Measurements from ENCODE around the gene PLXND1.
"Not testable (repeated sequence)": the region's sequence is repeated elsewhere in the genome, so short reads cannot be mapped to it uniquely, and the experiment has no call there.

PLXND1 gene

DNA sequence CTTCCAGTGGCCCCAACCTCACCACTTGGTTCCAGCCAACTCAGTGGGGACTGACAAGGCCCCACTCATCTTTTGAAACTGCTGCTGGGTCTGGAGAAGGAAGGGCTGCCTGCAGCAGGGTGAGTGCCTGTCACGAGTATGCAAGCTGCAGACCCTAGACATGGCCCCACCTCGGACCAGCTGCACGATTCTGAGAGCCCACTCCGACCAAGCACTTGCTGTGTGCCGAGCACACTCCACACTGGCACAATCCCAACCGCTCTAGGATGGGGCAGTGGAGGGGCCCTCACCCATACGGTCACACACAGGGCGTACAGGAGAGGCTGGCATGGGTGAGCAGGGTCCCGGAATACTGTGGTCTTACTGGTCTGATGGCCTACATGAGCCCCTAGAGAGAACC, 8.0 kb upstream of the PLXND1 start:
- DNase-seq (ENCODE audit: low read depth in 2 of 2): no peak

DNA sequence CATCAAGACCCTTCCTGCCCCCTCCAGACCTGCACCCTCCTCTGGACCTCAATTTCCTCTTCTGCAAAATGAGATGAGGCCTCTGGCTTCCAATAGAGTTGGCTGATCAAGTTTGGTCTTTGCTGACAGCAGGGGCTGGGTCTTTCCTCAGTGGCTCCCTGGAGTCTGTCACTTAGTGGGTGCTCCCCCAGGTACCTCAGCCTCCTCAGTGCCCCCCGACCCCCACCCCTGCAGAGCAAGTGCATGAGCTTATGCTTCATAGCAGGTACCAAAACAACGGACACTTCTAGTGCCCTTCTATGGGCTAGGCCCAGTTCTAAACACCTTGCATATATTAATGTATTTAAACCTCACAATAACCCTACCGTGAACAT, 6.9 kb upstream of the PLXND1 start:
- DNase-seq (ENCODE audit: low read depth in 2 of 2): no peak

DNA sequence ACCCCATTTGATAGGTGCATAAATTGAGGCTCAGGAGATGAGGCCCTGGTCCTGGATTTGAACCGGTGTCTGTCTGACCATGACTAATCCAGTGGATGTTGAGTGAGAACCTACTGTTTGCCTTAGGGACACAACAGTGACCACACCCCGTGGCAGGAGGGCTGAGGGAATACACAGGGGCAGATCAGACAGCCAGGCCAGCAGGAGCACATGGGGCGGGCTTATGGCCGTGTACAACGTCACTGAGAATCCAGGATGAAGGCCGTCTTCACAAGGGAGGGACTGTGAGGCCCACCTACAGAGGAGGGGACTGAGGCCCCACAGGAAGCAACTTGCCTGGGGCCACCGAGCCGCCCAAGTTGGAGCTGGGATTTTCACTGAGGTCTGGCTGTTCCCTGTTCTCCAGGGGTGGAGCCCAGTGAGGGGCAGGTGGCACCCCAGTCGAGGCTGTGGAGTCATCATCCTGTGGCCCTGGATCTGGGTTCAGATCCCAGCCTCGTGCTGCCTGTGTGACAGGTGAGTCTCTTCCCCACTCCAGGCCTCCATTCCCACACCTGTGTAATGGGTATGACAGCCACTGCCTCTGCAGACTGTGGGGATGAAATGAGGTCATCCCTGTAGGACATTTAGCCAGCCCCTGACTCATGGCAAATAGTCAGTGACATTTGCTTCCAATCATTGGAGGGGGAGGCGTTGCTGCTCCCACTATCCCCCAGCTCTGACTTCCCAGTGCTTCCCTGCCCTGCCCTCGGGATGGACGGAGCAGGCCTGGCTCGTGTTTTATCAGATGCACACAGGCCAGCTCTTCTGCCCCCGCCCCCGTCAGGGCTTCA, 6.3 kb upstream of the PLXND1 start:
- DNase-seq (ENCODE audit: low read depth in 2 of 2): no peak

DNA sequence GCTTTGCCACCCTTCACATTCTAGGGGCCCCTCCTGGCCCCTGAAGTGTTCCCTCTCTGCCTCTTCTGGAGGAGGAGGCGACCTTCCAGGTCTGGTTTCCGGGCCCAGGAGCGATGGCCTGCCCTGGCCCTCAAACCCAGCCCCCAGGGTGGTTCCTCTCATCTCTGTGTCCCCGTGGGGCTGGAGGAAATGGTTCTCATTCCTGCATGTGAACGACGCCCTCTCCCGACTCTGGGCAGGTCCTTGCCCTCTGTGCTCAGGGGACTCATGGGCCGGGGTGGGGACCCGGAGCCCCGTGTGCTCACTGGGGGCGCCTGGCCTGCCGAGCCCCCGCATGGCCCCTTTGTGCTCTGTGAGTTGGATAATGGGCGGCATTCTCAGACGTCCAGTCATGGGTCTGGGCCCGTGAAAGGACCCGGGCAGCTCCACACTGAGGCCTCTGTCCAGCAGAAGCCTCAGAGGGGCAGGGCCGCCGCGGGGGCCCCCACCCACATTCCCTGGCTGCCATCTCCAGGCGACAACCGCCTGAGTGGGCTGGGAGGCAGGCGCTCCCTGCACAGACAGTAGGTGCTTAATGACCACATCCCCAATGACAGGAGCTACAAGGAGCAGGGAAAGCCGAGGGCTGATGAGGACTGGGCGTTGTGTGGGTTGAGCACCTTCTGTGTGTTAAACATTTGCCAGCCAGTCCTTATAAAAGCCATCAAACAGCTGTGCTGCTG, 5.5 kb upstream of the PLXND1 start:
- DNase-seq (ENCODE audit: low read depth in 2 of 2): no peak

DNA sequence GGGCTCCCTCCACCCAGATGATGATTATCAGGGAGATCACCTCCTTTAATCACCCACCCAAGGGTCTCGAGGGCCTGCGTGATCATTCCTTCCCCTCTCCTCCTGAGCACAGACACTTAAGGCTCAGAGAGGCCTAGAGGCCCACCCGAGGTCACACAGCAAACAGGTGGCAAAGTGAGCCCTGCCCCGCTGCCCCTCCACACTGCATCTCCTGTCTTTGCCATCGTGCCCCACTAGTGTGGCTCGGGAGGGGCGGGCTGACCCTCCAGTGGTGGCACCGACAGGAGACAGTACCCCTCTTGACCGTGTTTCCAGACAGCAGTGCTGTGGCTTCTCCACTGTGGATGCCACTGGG, 4.9 kb upstream of the PLXND1 start:
- no peak for DNase-seq (ENCODE audit: low read depth in 2 of 2)

DNA sequence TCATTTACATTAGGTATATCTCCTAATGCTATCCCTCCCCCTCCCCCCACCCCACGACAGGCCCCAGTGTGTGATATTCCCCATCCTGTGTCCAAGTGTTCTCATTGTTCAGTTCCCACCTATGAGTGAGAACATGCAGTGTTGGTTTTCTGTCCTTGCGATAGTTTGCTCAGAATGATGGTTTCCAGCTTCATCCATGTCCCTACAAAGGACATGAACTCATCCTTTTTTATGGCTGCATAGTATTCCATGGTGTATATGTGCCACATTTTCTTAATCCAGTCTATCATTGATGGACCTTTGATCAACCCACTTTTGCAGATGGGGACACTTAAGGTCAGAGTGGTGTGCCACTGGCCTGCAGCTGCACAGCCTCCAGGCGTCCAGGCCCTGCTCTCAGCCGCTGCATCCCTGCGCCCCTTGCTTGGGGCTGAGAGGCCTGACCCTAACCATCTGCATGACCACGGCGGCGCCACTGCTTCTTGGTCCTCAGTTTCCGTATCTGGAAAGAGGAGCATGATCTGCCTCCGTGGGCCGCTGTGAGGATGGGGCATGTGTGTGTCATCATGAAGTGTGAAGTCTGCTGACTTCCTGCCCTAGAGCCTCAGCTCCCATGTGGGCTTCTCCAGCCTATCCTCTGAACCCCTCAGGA, 4.4 kb upstream of the PLXND1 start:
- not testable (repeated sequence) for DNase-seq (ENCODE audit: low read depth in 2 of 2)

DNA sequence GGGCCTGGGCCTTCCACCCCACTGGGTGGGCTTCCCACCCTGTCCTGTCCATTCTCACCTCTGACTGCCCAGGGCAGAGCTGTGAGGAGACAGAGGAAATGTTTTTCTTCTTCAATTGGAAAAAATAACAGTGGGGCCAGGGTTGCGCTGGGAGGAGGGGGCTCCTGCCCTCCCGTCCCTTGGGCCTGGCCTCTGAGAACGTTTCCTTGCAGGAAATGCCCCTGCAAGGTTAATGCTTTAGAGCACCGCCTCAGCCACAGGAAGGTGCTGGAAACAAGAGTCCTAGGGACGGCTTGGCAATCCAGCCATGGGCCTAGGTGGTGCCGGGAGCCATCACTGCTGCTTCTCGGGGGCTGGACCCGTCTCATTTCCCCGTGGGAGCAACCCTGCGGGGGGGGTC, 3.8 kb upstream of the PLXND1 start:
- DNase-seq (ENCODE audit: low read depth in 2 of 2): no peak

DNA sequence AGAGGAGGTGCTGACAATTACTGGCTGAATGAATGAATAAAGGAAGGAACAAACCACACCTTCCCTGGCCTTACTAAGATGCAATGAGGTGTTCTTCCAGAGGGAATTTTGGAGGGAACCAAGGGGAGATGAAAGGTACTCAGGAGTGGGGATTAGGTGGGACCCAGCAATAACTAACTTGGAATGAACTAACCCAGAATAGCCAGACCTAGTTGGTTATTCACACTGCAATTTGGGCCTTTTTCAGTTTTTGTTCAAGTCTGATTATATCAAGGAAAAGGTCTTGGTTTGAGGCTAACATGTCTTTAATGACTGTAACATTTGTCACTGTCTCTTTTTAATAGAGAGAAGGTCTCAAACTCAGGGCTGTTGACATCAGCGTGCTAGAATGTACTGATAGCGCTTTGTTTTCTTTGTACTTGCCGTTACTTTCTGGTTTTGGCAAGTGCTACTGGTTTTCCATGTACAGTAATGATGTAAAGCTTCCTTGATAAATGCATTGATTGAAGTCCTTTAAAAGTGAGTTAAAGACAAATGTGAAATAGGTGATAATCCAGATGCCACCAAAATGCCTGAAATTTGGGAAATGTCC, 3.2 kb upstream of the PLXND1 start:
- no peak for DNase-seq (ENCODE audit: low read depth in 2 of 2)

DNA sequence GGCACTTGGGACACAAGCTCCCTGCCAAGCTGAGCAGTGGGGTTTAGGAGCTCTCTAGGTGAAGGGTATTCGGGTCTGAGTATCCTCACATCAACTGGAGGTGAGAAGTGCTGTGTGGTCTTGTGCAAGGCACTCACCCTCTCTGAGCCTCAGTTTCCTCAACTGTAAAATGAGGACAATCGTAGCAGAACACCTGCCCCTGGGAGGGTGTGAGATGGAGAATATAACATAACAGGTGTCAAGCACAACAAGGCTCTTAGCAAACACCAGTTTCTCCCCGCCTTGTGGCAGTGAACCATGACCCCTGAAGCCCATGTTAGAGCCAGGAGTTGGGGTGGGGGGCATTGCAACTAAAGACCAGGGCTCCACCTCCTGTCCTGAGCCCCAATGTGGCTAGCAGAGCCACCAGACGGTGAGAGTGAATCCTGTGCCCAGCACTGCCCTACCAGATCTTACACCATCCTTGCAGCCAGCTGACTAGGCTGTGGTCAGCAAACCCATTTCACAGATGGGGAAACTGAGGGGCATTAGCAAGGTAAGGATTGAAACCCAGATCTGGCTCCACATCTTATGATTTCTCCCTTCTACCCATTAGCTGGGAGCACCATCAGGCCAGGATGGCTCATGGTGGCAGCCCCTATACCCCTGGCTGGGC, 2.6 kb upstream of the PLXND1 start:
- DNase-seq (ENCODE audit: low read depth in 2 of 2): no peak

DNA sequence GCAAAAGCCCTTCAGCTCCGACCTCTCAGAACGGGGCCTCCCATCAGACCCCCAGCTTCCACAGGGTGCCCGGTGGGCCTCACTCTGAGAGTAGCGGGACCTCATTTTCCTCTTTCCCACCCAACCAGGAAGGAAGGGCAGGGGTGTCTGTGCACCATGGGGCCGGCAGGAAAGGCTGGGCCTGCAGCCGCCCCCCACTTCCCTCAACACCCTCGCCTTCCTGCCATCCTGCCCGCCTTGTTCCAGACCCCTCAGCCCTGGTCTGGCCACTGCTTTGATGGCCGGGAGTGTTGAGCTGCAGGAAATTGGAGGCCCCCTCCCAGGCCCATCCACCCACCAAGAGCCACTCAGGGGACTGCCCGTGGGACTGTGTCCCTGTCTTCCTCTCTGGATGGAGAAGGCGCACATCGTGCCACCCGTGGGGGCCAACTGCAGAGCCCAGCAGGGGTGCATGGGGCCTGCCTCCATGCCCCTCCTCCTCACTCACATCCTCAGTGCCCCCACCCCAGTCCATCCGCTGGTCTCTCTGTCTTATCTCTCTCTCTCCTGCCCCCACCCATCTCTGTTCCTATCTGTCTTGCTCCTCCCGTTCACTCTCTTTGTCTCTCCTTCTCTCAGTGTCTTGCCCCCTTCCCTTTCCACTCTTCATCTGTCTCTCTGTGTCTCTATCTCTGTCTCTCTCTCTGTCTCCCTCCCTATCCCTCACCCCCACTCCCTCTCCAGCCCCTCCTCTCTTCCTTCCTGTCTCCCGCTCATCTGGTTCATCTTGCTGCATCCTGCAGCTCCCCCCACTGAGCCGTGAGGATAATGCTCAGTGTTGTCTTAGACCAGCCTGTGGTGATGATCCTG, 1.8 kb upstream of the PLXND1 start:
- no peak for DNase-seq (ENCODE audit: low read depth in 2 of 2)

DNA sequence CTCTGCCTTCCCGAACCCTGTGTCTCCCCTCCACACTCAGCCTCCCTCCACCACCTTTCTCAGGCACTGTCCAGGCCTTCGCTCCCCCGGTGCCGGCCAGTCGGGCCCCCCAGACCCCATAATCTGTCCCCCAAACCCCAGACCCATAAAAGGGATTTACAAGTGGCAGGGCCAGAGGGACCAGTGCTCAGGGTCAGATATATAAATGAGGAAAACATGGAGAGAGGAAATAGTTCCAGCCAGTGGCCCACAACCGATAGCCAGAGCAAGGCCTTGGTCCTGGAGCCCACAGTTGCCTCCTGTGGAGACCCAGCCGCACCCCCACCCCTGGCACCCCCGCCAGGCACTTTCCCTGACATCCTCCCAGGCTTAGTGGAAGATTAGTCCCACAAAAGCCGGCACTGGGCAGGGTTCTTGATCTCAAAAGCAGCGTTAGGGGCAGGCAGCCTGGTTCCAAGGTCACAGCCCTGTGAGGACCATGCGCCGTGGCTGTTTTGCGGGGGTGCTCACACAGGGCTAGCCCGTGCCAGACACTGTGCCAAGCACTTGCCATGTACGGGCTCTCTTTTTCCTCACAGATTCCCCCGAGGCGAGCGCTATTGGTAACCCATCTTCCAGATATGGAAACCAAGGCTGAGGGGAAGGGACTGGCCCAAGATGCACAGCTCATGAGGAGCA, 1.1 kb upstream of the PLXND1 start:
- DNase-seq (ENCODE audit: low read depth in 2 of 2): no peak

DNA sequence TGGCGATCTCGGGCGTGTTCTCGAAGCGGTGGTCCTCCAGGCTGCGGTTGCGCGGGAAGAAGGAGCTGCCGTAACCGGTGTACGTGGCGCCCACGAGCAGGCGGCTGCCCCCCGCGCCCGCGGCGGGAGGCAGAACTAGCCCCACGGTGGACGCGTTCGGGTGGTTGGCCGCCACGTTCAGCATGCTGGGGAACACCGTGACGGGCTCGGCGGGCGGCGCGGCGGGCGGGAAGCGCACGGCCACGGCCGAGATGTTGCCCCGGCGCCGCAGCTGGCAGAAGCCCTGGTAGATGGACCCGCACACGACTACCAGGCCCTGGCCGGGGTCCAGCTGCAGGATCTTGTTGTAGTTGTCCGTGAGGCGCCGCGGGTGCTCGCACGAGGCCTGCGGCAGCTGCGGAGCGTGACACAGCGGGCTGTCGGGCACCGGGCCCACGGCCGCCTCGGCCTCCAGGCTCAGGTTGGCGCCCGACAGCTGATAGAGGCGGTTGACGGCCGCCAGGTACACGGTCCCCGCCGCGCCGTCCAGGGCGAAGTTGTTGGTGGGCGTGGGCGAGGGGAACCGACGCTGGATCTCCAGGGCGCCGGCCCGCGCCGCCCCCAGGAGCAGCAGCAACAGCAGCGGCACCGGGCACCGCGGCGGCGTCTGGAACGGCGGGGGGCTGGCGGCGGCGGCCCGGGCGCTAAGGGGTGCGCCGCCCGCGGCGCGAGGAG, 397 bp downstream of the PLXND1 start:
- no peak for DNase-seq (ENCODE audit: low read depth in 2 of 2)

DNA sequence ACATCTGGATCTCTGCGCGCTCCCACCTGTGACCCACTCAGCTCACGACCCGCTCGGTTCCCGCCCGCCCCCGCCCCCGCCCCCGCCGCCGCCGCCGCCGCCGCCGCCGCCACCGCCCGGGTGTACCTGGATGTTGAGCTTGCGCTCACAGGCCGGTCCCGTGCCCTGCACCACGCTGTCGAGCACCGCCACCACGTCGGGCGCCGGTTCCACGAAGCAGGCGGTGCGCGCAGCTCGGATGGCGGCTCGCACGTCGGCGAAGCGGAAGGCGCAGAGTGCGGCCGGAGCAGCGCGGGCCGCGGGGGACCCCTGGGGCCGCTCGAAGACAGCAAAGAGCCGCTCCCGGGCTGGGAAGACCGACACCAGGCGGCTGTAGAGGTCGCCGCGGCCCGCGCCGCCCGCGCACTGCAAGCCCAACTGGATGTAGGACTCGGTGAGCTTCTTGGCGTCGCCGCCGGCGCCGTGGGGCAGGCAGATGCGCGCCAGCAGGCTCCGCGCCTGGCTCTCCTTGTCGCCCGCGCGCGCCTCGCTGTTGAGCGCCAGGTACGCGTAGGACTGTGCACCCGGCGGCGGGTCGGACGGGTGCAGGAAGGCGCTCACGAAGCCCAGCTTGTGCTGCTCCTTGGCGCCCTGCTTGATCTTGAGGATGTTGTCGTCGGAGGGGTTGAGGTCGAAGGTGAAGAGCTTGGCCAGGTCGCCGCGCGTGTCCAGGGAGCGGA, 1.1 kb downstream of the PLXND1 start:
- peak in 1 of 2 donors; percentile 18 for DNase-seq (ENCODE audit: low read depth in 2 of 2)

DNA sequence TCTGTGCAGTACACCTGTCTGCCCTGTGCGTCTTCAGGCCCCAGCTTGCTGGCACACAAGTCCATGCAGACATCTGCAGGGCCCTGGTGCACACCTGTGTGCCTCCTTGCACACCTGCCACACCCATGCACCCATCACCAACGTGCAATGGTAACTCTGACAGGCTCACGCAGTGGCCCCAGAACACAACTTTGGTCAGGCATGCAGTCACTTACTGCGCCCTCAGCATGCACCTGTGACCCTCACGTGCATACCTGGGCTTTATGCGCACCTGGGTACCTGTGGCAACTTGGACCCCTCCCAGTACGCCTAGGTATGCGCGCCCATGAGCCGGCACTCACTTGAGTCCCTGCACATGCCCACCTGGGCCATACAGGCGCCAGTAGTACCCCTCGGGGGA, 1.7 kb downstream of the PLXND1 start:
- no peak for DNase-seq (ENCODE audit: low read depth in 2 of 2)

DNA sequence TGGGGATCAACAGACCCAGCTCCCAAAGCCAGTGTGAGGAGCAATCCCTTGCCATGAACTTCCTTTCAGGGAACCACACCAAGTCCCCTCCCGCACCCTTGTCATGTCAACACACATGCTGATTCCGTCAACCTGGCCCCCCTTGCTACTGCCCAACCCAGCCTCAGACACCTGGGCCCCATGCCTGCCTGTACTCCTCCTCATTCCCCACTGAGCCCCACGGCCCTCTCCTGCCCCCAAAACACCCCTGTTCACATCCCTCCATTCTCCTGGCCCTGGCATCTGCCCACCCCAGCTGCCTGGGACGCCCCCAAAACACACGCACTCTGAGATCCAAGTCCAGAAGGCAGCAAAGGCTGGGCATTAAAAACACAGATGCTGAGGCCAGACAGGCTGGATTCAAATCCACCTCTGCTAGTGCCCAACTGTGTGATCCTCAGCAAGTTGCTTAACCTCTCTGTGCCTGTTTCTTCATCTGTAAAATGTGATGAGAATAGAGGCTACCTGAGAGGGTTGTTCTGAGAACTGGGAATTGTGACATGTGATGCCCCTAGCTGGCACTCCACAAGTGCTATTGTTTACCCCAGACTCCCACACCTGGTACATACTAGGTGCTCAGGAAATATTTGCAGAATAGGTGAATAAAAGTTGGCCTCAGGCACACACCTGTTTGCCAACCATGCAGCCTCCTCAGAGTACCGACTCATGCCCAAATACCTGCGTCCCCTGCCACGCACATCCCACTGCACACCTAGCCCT, 2.3 kb downstream of the PLXND1 start:
- no peak for DNase-seq (ENCODE audit: low read depth in 2 of 2)

DNA sequence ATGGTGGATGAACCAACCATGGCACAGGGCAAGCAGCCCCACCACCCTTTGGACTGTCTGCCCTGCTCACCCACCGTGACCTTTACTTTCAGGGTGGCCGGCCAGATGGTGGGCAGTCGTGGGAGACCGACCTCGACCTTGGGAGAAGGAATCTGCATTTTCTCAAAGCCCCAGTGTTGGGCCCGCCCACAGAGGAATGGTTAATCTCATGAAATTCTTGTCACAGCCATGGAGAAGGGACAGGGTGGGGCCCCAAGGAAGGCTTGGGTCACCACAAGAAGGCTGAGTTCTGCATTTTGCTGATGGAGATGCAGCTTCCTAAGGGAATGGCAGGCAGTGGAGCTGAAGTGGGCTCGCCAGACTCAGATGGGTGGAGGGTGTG, 2.9 kb downstream of the PLXND1 start:
- DNase-seq (ENCODE audit: low read depth in 2 of 2): no peak

DNA sequence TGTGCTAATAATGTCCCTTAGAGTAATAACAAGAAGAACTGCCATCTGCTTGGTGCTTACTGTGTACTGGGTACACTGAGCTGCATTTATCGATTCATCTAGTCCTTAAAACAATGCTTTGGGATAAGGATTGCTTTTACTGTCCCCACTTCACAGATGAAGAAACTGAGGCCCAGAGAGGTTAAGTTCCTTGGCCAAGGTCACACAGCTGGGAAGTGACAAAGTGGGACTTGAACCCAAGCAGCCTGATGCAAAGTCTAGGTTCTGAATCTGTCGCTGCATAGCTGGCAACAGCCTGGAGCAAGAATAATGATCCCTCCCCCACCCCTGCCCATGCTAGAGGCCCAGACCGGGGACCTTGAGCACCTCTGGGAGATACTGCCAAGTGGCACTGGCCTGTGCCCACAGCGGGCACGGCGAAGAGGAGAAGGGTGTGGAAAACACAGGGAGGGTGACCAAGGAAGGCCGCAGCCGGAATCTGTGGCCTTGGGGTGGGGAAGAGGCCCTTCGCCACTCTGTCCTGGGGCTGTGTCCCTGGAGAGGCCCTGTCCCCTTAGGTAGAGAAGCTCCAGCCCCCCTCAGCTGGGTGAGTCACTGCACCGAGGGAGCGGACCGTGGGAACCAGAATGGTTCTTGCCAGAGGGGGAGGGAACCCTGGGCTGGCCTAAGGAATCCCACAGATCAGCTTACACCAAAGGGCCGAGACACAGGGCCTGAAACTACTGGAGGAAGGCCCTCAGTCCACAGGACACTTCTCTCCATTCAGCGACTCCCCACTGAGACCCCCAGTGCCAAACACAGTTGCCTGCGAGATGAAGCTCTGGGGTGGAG, 3.5 kb downstream of the PLXND1 start:
- DNase-seq (ENCODE audit: low read depth in 2 of 2): no peak

DNA sequence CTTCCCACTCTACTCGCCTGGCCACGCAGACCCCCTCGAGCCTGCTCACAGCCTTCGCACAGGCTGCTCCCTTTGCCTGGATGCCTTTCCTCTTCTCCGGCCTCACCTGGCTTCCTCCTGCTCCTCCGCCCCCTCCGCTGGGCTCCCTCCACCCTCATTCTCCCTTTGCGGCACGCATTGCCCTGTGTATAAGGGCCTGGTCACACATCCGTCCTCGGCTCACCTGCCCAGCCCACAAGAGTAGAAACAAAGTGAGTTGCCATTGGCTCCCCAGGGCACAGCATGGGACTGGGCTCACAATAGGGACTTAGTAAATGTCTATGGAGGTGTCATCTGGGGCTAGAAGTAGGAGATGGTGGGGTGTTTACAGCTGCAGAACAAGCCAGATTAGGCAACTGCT, 4.2 kb downstream of the PLXND1 start:
- no peak for DNase-seq (ENCODE audit: low read depth in 2 of 2)

Data from stimulated activated CD8-positive, alpha-beta memory T cell treated with anti-CD3 and anti-CD28 coated beads, Interleukin-2, amount 100 ng/mL, for 1 hour (primary cell).